ENCODE measurements around the gene BEGAIN. TPM values are rescaled to one million over a fixed set of nuclear protein-coding genes. Genes with fewer than 3 reads are reported as not detected.
A peak's percentile ranks its signal among the peaks of the same experiment; 100 is the strongest.

BEGAIN gene
- total RNA-seq, 1 donor from 2014 or later: 5.1 TPM

GRCh38 chr14:100606687-100607610 is 19.7 kb upstream of the BEGAIN start:
- no peak overlapping the region for H3K4me3 Mint-ChIP-seq (ENCODE audit: unreplicated experiment)
- H3K36me3 Mint-ChIP-seq (ENCODE audit: low read depth): peaks cover 3% of the 10 kb centered on the region
- peaks cover 2% of the 10 kb centered on the region for H3K27me3 Mint-ChIP-seq (ENCODE audit: low read depth)
- peaks cover 5% of the 10 kb centered on the region for H3K4me1 Mint-ChIP-seq (ENCODE audit: low read depth)
- peaks cover 2% of the 10 kb centered on the region for H3K9me3 Mint-ChIP-seq (ENCODE audit: low read depth)
- TF ChIP-seq, protein P1, sequence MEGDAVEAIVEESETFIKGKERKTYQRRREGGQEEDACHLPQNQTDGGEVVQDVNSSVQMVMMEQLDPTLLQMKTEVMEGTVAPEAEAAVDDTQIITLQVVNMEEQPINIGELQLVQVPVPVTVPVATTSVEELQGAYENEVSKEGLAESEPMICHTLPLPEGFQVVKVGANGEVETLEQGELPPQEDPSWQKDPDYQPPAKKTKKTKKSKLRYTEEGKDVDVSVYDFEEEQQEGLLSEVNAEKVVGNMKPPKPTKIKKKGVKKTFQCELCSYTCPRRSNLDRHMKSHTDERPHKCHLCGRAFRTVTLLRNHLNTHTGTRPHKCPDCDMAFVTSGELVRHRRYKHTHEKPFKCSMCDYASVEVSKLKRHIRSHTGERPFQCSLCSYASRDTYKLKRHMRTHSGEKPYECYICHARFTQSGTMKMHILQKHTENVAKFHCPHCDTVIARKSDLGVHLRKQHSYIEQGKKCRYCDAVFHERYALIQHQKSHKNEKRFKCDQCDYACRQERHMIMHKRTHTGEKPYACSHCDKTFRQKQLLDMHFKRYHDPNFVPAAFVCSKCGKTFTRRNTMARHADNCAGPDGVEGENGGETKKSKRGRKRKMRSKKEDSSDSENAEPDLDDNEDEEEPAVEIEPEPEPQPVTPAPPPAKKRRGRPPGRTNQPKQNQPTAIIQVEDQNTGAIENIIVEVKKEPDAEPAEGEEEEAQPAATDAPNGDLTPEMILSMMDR (IDR thresholded peaks at IDR 0.05): no peak
- DNase-seq (ENCODE audit: low spot score): peak; percentile 14
- no peak overlapping the region for H3K27ac Mint-ChIP-seq (ENCODE audit: unreplicated experiment)

GRCh38 chr14:100605706-100606686 is 18.8 kb upstream of the BEGAIN start:
- DNase-seq (ENCODE audit: low spot score): peak; percentile 58
- H3K9me3 Mint-ChIP-seq (ENCODE audit: low read depth): peaks cover 6% of the 10 kb centered on the region
- peaks cover 9% of the 10 kb centered on the region for H3K36me3 Mint-ChIP-seq (ENCODE audit: low read depth)
- peaks cover 4% of the 10 kb centered on the region for H3K27me3 Mint-ChIP-seq (ENCODE audit: low read depth)
- peak overlapping the region; percentile 18 for H3K27ac Mint-ChIP-seq (ENCODE audit: unreplicated experiment)
- TF ChIP-seq, protein P1 (IDR thresholded peaks at IDR 0.05): no peak
- peaks cover 5% of the 10 kb centered on the region for H3K4me1 Mint-ChIP-seq (ENCODE audit: low read depth)
- H3K4me3 Mint-ChIP-seq (ENCODE audit: unreplicated experiment): no peak overlapping the region

- Mint-ChIP-seq H3K36me3 (ENCODE audit: low read depth) (peaks cover 10% of the 10 kb centered on the region), H3K4me1 (ENCODE audit: low read depth) (peaks cover 5% of the 10 kb centered on the region), H3K9me3 (ENCODE audit: low read depth) (peaks cover 9% of the 10 kb centered on the region), H3K27me3 (ENCODE audit: low read depth) (peaks cover 5% of the 10 kb centered on the region), H3K27ac (ENCODE audit: unreplicated experiment) (no peak overlapping the region), H3K4me3 (ENCODE audit: unreplicated experiment) (no peak overlapping the region)
- TF ChIP-seq, protein P1 (IDR thresholded peaks at IDR 0.05): no peak
- DNase-seq (ENCODE audit: low spot score): peak; percentile 63
These were observed 18.0 kb upstream of the BEGAIN start for GRCh38 chr14:100605230-100605629.

DNA sequence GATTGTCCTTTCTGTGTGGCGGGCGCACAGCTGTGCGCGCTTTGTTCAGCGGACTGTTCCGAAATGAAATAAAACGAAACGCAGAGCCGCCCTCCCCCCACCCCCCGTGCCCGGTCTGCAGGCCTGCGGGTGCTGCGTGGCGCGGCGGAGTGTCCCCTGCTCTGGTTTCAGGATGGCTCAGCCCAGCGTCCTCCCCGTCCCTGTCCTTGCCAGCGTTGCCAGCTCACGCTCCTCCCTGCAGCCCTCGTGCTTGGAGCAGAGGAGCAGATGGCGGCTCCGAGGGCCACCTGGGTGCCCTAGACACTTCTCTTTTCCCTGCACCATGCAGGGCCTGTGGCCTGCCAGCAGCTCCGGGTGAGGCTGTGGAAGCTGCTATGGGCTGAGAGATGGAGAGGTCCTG is 17.5 kb upstream of the BEGAIN start:
- Mint-ChIP-seq H3K4me3 (ENCODE audit: unreplicated experiment) (no peak overlapping the region), H3K4me1 (ENCODE audit: low read depth) (peaks cover 5% of the 10 kb centered on the region), H3K27me3 (ENCODE audit: low read depth) (peaks cover 9% of the 10 kb centered on the region), H3K9me3 (ENCODE audit: low read depth) (peaks cover 9% of the 10 kb centered on the region), H3K36me3 (ENCODE audit: low read depth) (peaks cover 10% of the 10 kb centered on the region), H3K27ac (ENCODE audit: unreplicated experiment) (no peak overlapping the region)
- DNase-seq (ENCODE audit: low spot score): peak; percentile 72
- TF ChIP-seq, protein P1 (IDR thresholded peaks at IDR 0.05): no peak

GRCh38 chr14:100604121-100604501 is 16.9 kb upstream of the BEGAIN start:
- peak; percentile 74 for DNase-seq (ENCODE audit: low spot score)
- H3K9me3 Mint-ChIP-seq (ENCODE audit: low read depth): peaks cover 9% of the 10 kb centered on the region
- TF ChIP-seq, protein P1 (IDR thresholded peaks at IDR 0.05): no peak
- no peak overlapping the region for H3K4me3 Mint-ChIP-seq (ENCODE audit: unreplicated experiment)
- peaks cover 10% of the 10 kb centered on the region for H3K36me3 Mint-ChIP-seq (ENCODE audit: low read depth)
- no peak overlapping the region for H3K27ac Mint-ChIP-seq (ENCODE audit: unreplicated experiment)
- peaks cover 5% of the 10 kb centered on the region for H3K4me1 Mint-ChIP-seq (ENCODE audit: low read depth)
- peaks cover 15% of the 10 kb centered on the region for H3K27me3 Mint-ChIP-seq (ENCODE audit: low read depth)

Measured in chondrocyte (in vitro differentiated cells).